Medulla oblongata (tissue), 1 donor: ENCODE measurements around the gene ST3GAL2.
"Not testable (repeated sequence)": the region's sequence is repeated elsewhere in the genome, so short reads cannot be mapped to it uniquely, and the experiment has no call there.

Experiments used
- DNase-seq: peaks from one replicate; pipeline ENCODE4 v3.0.0-alpha.2; 2015; ENCODE audit errors: extremely low spot score

Gene ST3GAL2

GRCh38 chr16:70337814-70338213 is 101.1 kb downstream of the ST3GAL2 start:
- DNase-seq, result no peak

GRCh38 chr16:70332728-70333127 is 106.2 kb downstream of the ST3GAL2 start:
- not testable (repeated sequence) for DNase-seq

GRCh38 chr16:70331588-70332358 is 107.1 kb downstream of the ST3GAL2 start:
- DNase-seq, result no peak

GRCh38 chr16:70331091-70331490 is 107.8 kb downstream of the ST3GAL2 start:
- DNase-seq, result no peak
